CD14-positive monocyte (primary cell): ENCODE results near the gene CACHD1. TPM values are rescaled to one million over a fixed set of nuclear protein-coding genes. Genes with fewer than 3 reads are reported as not detected.
"Not testable (repeated sequence)": the region's sequence is repeated elsewhere in the genome, so short reads cannot be mapped to it uniquely, and the experiment has no call there.

Experiments
- DNase-seq, 3 donors: peaks; one replicate each; pipeline ENCODE4 v3.0.0-alpha.2; 2011 to 2022
- H2AFZ ChIP-seq: 2 replicates; pipeline ENCODE4 v1.6.0; 2012; ENCODE audit warnings: mild to moderate bottlenecking, low read depth, low read length, inconsistent platforms; ENCODE audit not compliant: insufficient read depth, poor library complexity, severe bottlenecking
- H3K27ac ChIP-seq, 2 donors: 1 replicate in 1 of 2; 2 replicates in 1 of 2; pipeline ENCODE4 v1.5.1; 2012 to 2013; ENCODE audit warnings: low read length in 2 of 2, control low read depth in 1 of 2, inconsistent platforms in 1 of 2, low read depth in 1 of 2, mild to moderate bottlenecking in 1 of 2
- H3K27me3 ChIP-seq, 2 donors: one replicate each; pipeline versions ENCODE4 v1.6.0 to v1.6.1; 2011 to 2013; ENCODE audit warnings: low read length in 2 of 2; ENCODE audit not compliant: control insufficient read depth in 2 of 2, insufficient read depth in 2 of 2
- H3K36me3 ChIP-seq, 2 donors: replicated peaks in 1 of 2; 1 replicate in 1 of 2; 2 replicates in 1 of 2; pipeline versions ENCODE4 v1.5.1 to v1.6.1; 2012 to 2013; ENCODE audit warnings: low read length in 2 of 2, control low read depth in 1 of 2, inconsistent platforms in 1 of 2, mild to moderate bottlenecking in 1 of 2; ENCODE audit not compliant: insufficient read depth in 2 of 2, control insufficient read depth in 1 of 2
- H3K4me1 ChIP-seq, 2 donors: 1 replicate in 1 of 2; 2 replicates in 1 of 2; pipeline versions ENCODE4 v1.5.1 to v1.6.1; 2012 to 2013; ENCODE audit warnings: low read length in 2 of 2, control low read depth in 1 of 2, inconsistent platforms in 1 of 2, mild to moderate bottlenecking in 1 of 2, moderate library complexity in 1 of 2; ENCODE audit not compliant: insufficient read depth in 2 of 2, control insufficient read depth in 1 of 2
- H3K4me2 ChIP-seq: replicated peaks from 2 replicates; pipeline ENCODE3; 2012; ENCODE audit warnings: low read length, moderate library complexity, mild to moderate bottlenecking; ENCODE audit not compliant: poor library complexity, severe bottlenecking; ENCODE audit errors: extremely low read depth
- H3K4me3 ChIP-seq, 3 experiments: fragments of 200-600 bp in 1 of 3; sonication (generic) in 1 of 3; replicated peaks in 1 of 3; 1 replicate in 2 of 3; 2 replicates in 1 of 3; pipeline ENCODE4 v1.5.1; 2011 to 2013; ENCODE audit warnings: low read length in 3 of 3, mild to moderate bottlenecking in 3 of 3, control low read depth in 2 of 3, low read depth in 2 of 3, inconsistent platforms in 1 of 3, moderate library complexity in 1 of 3
- H3K79me2 ChIP-seq: 2 replicates; pipeline ENCODE4 v1.6.0; 2012; ENCODE audit warnings: mild to moderate bottlenecking, control low read depth, inconsistent platforms, low read length, moderate library complexity; ENCODE audit not compliant: insufficient read depth
- H3K9ac ChIP-seq: 2 replicates; pipeline ENCODE4 v1.6.0; 2017; ENCODE audit warnings: low read length, mild to moderate bottlenecking; ENCODE audit not compliant: insufficient read depth, poor library complexity, severe bottlenecking
- H3K9me3 ChIP-seq, 2 donors: replicated peaks in 1 of 2; 1 replicate in 1 of 2; 2 replicates in 1 of 2; pipeline versions ENCODE4 v1.5.1 to v1.6.1; 2012 to 2013; ENCODE audit warnings: low read length in 2 of 2, control low read depth in 1 of 2; ENCODE audit not compliant: control insufficient read depth in 1 of 2, insufficient read depth in 1 of 2
- H4K20me1 ChIP-seq: 2 replicates; pipeline ENCODE4 v1.6.0; 2012; ENCODE audit warnings: mild to moderate bottlenecking, low read length, control low read depth, moderate library complexity; ENCODE audit not compliant: insufficient read depth
- H3K27ac Mint-ChIP-seq, 7 donors: one replicate each; pipeline ENCODE4 v1.8.0; 2020; ENCODE audit warnings: mild to moderate bottlenecking in 7 of 7, mixed read lengths in 7 of 7, moderate library complexity in 6 of 7, inconsistent platforms in 2 of 7
- H3K27me3 Mint-ChIP-seq, 3 donors: one replicate each; pipeline ENCODE4 v1.8.0; 2021 to 2022; ENCODE audit warnings: low read depth in 3 of 3, mild to moderate bottlenecking in 3 of 3, mixed read lengths in 3 of 3, moderate library complexity in 3 of 3, inconsistent platforms in 1 of 3
- H3K36me3 Mint-ChIP-seq, 2 donors: one replicate each; pipeline ENCODE4 v1.8.0; 2020; ENCODE audit warnings: mixed read lengths in 2 of 2, inconsistent platforms in 1 of 2, mild to moderate bottlenecking in 1 of 2
- H3K4me1 Mint-ChIP-seq: one replicate; pipeline ENCODE4 v1.8.0; 2020; ENCODE audit warnings: mild to moderate bottlenecking, mixed read lengths
- H3K4me3 Mint-ChIP-seq, 2 donors: one replicate each; pipeline ENCODE4 v1.8.0; 2020; ENCODE audit warnings: mild to moderate bottlenecking in 2 of 2, mixed read lengths in 2 of 2, moderate library complexity in 1 of 2
- H3K9me3 Mint-ChIP-seq, 7 donors: one replicate each; pipeline ENCODE4 v1.8.0; 2020 to 2022; ENCODE audit warnings: mixed read lengths in 7 of 7, mild to moderate bottlenecking in 6 of 7, moderate library complexity in 6 of 7, inconsistent platforms in 2 of 7
- CTCF ChIP-seq: fragments of 200-600 bp; IDR thresholded peaks from one replicate; pipeline ENCODE4 v1.8.0; 2022; ENCODE audit warnings: antibody characterized with exemption, mild to moderate bottlenecking
- WGBS: methylation state at CpG from one replicate; pipeline ENCODE4 v1.1.5; 2013; ENCODE audit warnings: missing lambda C conversion rate; ENCODE audit not compliant: insufficient coverage; 5-methylcytosine and 5-hydroxymethylcytosine counted together
- intact Hi-C, 2 donors: fragments of 100-400 bp; cut with micrococcal nuclease; formaldehyde crosslinking; loops; one replicate each; pipeline versions ENCODE4 v1.15.0 to v1.15.1; 2023
- polyA plus RNA-seq, 3 donors: library from polyadenylated mRNA; depleted of rRNA in 1 of 3; unstranded in 2 of 3; stranded (reverse) in 1 of 3; fragments of 300-500 nt in 2 of 3; fragments of >200 nt in 1 of 3; fragmentation: Illumina TruSeq in 2 of 3; gene quantifications; 1 replicate in 2 of 3; 2 replicates in 1 of 3; pipeline ENCODE4 v1.2.3, GENCODE V29; 2012 to 2021

CACHD1 gene
- polyA plus RNA-seq, 3 donors, result 0.12 TPM; not detected in 2

GRCh38 chr1:64733581-64734286 lies 263.8 kb downstream of the CACHD1 start:
- no peaks in the 10 kb centered on the region for H3K79me2 ChIP-seq
- H3K36me3 Mint-ChIP-seq, result no peaks in the 10 kb centered on the region
- H3K27me3 Mint-ChIP-seq, result peaks cover 0 to 2% (median 0%) of the 10 kb centered on the region in 3 donors
- no peaks in the 10 kb centered on the region for H3K4me1 Mint-ChIP-seq
- H3K36me3 ChIP-seq, result no peaks in the 10 kb centered on the region
- no peak for TF ChIP-seq CTCF
- no peak overlapping the region for H3K27ac Mint-ChIP-seq
- no peaks in the 10 kb centered on the region for H3K4me1 ChIP-seq
- no peak overlapping the region for H3K27ac ChIP-seq
- no peak overlapping the region for H2AFZ ChIP-seq
- intact Hi-C loops, result no loop called here
- H3K9me3 Mint-ChIP-seq, result peaks cover 0 to 5% (median 2%) of the 10 kb centered on the region in 7 donors
- no peaks in the 10 kb centered on the region for H3K9me3 ChIP-seq
- H3K27me3 ChIP-seq, result no peaks in the 10 kb centered on the region
- H4K20me1 ChIP-seq, result no peaks in the 10 kb centered on the region
- no peak overlapping the region for H3K4me2 ChIP-seq
- no peak overlapping the region for H3K4me3 Mint-ChIP-seq
- WGBS, result 100% methylated on average over 1 of the region's 3 CpGs
- H3K9ac ChIP-seq, result no peak overlapping the region
- H3K4me3 ChIP-seq, result no peak overlapping the region
- no peak for DNase-seq

DNA sequence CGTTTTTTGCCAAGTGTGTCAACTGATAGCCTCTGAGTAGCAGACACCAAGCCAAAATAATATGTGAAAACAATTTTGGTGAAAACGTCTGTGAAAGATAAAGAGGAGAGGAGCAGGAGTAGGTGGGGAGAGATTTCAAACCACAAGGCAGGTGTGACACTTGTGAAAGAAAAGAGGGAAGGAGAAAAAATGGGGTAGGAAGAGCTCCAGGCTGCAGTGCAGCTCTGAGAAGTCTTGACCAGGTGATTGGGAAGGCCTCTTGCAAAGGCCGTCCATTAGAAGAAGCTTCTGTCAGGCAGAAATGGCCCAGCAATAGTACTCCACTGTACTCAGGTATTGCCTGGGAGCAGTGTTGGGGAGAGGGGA lies 264.3 kb downstream of the CACHD1 start:
- no peak for DNase-seq
- no peak overlapping the region for H3K4me3 ChIP-seq
- intact Hi-C loops, result no loop called here
- no peak overlapping the region for H3K9ac ChIP-seq
- no peak overlapping the region for H3K27ac ChIP-seq
- no peak for TF ChIP-seq CTCF
- Mint-ChIP-seq H3K4me1 (no peaks in the 10 kb centered on the region), H3K4me3 (no peak overlapping the region), H3K36me3 (no peaks in the 10 kb centered on the region), H3K27me3 (peaks cover 0 to 2% (median 0%) of the 10 kb centered on the region in 3 donors), H3K9me3 (peaks cover 0 to 5% (median 2%) of the 10 kb centered on the region in 7 donors), H3K27ac (no peak overlapping the region)
- H3K9me3 ChIP-seq, result no peaks in the 10 kb centered on the region
- no peaks in the 10 kb centered on the region for H3K36me3 ChIP-seq
- no peaks in the 10 kb centered on the region for H3K27me3 ChIP-seq
- H3K79me2 ChIP-seq, result no peaks in the 10 kb centered on the region
- no peak overlapping the region for H2AFZ ChIP-seq
- WGBS, result 81% methylated on average over 3 of the region's 3 CpGs
- H3K4me1 ChIP-seq, result no peaks in the 10 kb centered on the region
- H4K20me1 ChIP-seq, result no peaks in the 10 kb centered on the region
- H3K4me2 ChIP-seq, result no peak overlapping the region

DNA sequence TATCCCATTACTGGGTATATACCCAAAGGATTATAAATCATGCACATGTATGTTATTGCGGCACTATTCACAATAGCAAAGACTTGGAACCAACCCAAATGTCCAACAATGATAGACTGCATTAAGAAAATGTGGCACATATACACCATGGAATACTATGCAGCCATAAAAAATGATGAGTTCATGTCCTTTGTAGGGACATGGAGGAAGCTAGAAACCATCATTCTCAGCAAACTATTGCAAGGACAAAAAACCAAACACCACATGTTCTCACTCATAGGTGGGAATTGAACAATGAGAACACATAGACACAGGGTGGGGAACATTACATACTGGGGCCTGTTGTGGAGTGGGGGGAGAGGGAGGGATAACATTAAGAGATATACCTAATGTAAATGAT lies 270.8 kb downstream of the CACHD1 start:
- H3K4me3 ChIP-seq, H3K9ac ChIP-seq, H3K79me2 ChIP-seq, H3K27me3 Mint-ChIP-seq, H4K20me1 ChIP-seq, H3K9me3 Mint-ChIP-seq, H3K4me1 Mint-ChIP-seq, H3K36me3 ChIP-seq, H3K4me2 ChIP-seq, H3K4me3 Mint-ChIP-seq, H3K27ac ChIP-seq, H3K27ac Mint-ChIP-seq, intact Hi-C loops, H3K9me3 ChIP-seq, H2AFZ ChIP-seq, H3K36me3 Mint-ChIP-seq, DNase-seq: not testable (repeated sequence)
- no CpG with 5 or more reads among the region's 1 CpG for WGBS
- Histone ChIP-seq H3K27me3 (peaks cover 0 to 11% of the 10 kb centered on the region in 2 donors), H3K4me1 (peaks cover 7 to 12% of the 10 kb centered on the region in 2 donors)
